ENCODE data around the gene PRR14. TPM values are rescaled to one million over a fixed set of nuclear protein-coding genes. Genes with fewer than 3 reads are reported as not detected.

The PRR14 gene
- total and polyA plus RNA-seq, 2 donors (not counting 1 experiment from before 2014, with no cell fraction given) = 2.5 to 6.6 TPM

DNA sequence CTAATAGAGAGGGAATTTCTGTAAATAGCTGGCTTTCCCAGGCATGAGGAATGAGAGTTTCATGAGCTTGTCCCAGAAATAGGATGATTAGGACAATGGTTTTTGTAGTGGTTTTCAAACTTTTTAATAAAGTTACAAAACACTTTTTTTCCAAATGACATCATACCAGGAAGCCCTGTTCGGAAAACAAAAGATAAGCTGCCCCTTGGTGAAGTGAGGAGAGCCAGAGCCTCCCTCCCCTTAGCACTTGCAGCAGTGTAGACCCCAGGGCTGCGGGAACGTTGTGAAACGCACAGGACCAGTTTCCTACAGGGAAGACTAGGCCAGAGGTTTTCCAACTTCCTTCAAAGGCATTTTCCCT is 15.1 kb downstream of the PRR14 start:
- TF ChIP-seq, protein P1, sequence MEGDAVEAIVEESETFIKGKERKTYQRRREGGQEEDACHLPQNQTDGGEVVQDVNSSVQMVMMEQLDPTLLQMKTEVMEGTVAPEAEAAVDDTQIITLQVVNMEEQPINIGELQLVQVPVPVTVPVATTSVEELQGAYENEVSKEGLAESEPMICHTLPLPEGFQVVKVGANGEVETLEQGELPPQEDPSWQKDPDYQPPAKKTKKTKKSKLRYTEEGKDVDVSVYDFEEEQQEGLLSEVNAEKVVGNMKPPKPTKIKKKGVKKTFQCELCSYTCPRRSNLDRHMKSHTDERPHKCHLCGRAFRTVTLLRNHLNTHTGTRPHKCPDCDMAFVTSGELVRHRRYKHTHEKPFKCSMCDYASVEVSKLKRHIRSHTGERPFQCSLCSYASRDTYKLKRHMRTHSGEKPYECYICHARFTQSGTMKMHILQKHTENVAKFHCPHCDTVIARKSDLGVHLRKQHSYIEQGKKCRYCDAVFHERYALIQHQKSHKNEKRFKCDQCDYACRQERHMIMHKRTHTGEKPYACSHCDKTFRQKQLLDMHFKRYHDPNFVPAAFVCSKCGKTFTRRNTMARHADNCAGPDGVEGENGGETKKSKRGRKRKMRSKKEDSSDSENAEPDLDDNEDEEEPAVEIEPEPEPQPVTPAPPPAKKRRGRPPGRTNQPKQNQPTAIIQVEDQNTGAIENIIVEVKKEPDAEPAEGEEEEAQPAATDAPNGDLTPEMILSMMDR (conservative IDR thresholded peaks at IDR 0.05 in 1 of 2, IDR thresholded peaks at IDR 0.05 in 1 of 2; ENCODE audit: low read depth in 1 of 2, low read length in 2 of 2) = no peak
- no peak for TF ChIP-seq EZH2 (IDR thresholded peaks at IDR 0.05; ENCODE audit: low read length, missing control alignments)
- no peaks in the 10 kb centered on the region for H3K27me3 ChIP-seq (ENCODE audit: control insufficient read depth, insufficient read depth, low read length)
- H3K4me1 ChIP-seq (ENCODE audit: control insufficient read depth, extremely low read depth, insufficient read depth, low read length) = peaks cover 6% of the 10 kb centered on the region
- H3K9ac ChIP-seq (ENCODE audit: insufficient read depth, low read length) = no peak overlapping the region
- H3K4me2 ChIP-seq (ENCODE audit: extremely low read depth, insufficient read depth, low read length) = no peak overlapping the region
- peaks cover 41% of the 10 kb centered on the region for H3K79me2 ChIP-seq (ENCODE audit: control insufficient read depth, insufficient read depth, low read length)
- H3K9me3 ChIP-seq (ENCODE audit: control insufficient read depth, insufficient read depth, low read depth, low read length) = no peaks in the 10 kb centered on the region
- H3K27ac ChIP-seq (ENCODE audit: insufficient read depth, low read length) = no peak overlapping the region
- no peak overlapping the region for H2AFZ ChIP-seq (ENCODE audit: low read length)
- H3K36me3 ChIP-seq (ENCODE audit: control insufficient read depth, insufficient read depth, low read length) = peaks cover 57% of the 10 kb centered on the region
- H4K20me1 ChIP-seq (ENCODE audit: control insufficient read depth, extremely low read depth, insufficient read depth, low read length) = no peaks in the 10 kb centered on the region
- H3K4me3 ChIP-seq (replicated peaks in 1 of 4; ENCODE audit: control extremely low read depth in 1 of 4, insufficient read depth in 1 of 4, low read depth in 3 of 4, low read length in 4 of 4) = no peak overlapping the region
- DNase-seq (ENCODE audit: low read depth in 2 of 2) = no peak

DNA sequence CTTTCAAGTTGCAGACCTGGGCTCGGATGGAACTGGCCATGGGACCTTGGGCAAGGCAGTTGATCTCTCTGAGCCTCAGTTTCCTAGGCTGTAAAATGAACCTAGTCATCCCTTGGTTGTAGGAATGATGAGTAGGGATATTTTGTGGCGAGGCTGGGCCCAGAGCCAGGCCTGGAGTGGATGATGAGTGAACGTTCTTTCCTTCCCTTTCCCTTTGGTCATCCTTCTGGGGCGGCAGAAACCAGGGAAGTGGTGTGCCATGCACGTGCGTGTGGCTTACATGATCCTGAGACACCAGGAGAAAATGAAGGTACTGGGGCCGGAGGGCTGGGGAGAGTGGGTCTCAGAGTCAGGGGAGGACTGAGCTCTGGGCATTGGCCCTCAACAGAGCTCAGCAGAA is 15.9 kb downstream of the PRR14 start:
- Histone ChIP-seq H3K36me3 (ENCODE audit: control insufficient read depth, insufficient read depth, low read length) (peaks cover 50% of the 10 kb centered on the region), H3K4me2 (ENCODE audit: extremely low read depth, insufficient read depth, low read length) (no peak overlapping the region), H3K79me2 (ENCODE audit: control insufficient read depth, insufficient read depth, low read length) (peaks cover 32% of the 10 kb centered on the region), H3K4me1 (ENCODE audit: control insufficient read depth, extremely low read depth, insufficient read depth, low read length) (no peaks in the 10 kb centered on the region), H3K9ac (ENCODE audit: insufficient read depth, low read length) (no peak overlapping the region), H2AFZ (ENCODE audit: low read length) (no peak overlapping the region), H3K27ac (ENCODE audit: insufficient read depth, low read length) (no peak overlapping the region), H3K9me3 (ENCODE audit: control insufficient read depth, insufficient read depth, low read depth, low read length) (no peaks in the 10 kb centered on the region), H4K20me1 (ENCODE audit: control insufficient read depth, extremely low read depth, insufficient read depth, low read length) (no peaks in the 10 kb centered on the region), H3K4me3 (replicated peaks in 1 of 4; ENCODE audit: control extremely low read depth in 1 of 4, insufficient read depth in 1 of 4, low read depth in 3 of 4, low read length in 4 of 4) (no peak overlapping the region), H3K27me3 (ENCODE audit: control insufficient read depth, insufficient read depth, low read length) (no peaks in the 10 kb centered on the region)
- DNase-seq (ENCODE audit: low read depth in 2 of 2) = peak in 1 of 2 donors; percentile 57
- TF ChIP-seq, protein P1 (conservative IDR thresholded peaks at IDR 0.05 in 1 of 2, IDR thresholded peaks at IDR 0.05 in 1 of 2; ENCODE audit: low read depth in 1 of 2, low read length in 2 of 2) = no peak
- no peak for TF ChIP-seq EZH2 (IDR thresholded peaks at IDR 0.05; ENCODE audit: low read length, missing control alignments)

DNA sequence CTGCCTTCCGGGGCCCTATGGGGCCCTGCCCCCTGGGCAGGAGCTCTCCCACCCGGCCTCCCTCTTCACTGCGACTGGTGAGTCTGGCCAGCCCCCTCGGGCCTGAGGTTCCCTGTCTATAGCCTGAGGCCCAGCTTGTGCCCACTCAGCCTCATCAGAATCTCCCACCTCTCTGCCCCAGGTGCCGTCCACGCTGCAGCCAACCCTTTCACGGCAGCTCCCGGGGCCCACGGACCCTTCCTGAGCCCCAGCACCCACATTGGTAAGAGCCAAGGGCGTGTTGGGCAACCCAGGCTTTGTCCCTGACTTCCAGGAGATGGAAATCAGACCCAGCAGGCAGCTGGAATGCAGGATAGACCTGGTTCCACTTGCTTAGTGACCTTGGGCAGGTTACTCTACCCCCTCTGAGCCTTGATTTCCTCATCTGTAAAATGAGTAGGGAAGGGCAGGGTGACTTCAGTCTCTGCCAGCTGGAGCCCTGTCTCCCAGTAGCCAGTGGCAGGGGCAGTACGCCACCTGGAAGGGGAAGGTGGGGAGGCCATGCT is 16.7 kb downstream of the PRR14 start:
- Histone ChIP-seq H3K4me3 (replicated peaks in 1 of 4; ENCODE audit: control extremely low read depth in 1 of 4, insufficient read depth in 1 of 4, low read depth in 3 of 4, low read length in 4 of 4) (no peak overlapping the region), H3K4me1 (ENCODE audit: control insufficient read depth, extremely low read depth, insufficient read depth, low read length) (no peaks in the 10 kb centered on the region), H3K36me3 (ENCODE audit: control insufficient read depth, insufficient read depth, low read length) (peaks cover 47% of the 10 kb centered on the region), H4K20me1 (ENCODE audit: control insufficient read depth, extremely low read depth, insufficient read depth, low read length) (no peaks in the 10 kb centered on the region), H2AFZ (ENCODE audit: low read length) (no peak overlapping the region), H3K27ac (ENCODE audit: insufficient read depth, low read length) (no peak overlapping the region), H3K9ac (ENCODE audit: insufficient read depth, low read length) (no peak overlapping the region), H3K4me2 (ENCODE audit: extremely low read depth, insufficient read depth, low read length) (no peak overlapping the region), H3K27me3 (ENCODE audit: control insufficient read depth, insufficient read depth, low read length) (no peaks in the 10 kb centered on the region), H3K79me2 (ENCODE audit: control insufficient read depth, insufficient read depth, low read length) (peaks cover 24% of the 10 kb centered on the region), H3K9me3 (ENCODE audit: control insufficient read depth, insufficient read depth, low read depth, low read length) (no peaks in the 10 kb centered on the region)
- DNase-seq (ENCODE audit: low read depth in 2 of 2) = no peak
- TF ChIP-seq, protein P1 (conservative IDR thresholded peaks at IDR 0.05 in 1 of 2, IDR thresholded peaks at IDR 0.05 in 1 of 2; ENCODE audit: low read depth in 1 of 2, low read length in 2 of 2) = no peak
- no peak for TF ChIP-seq EZH2 (IDR thresholded peaks at IDR 0.05; ENCODE audit: low read length, missing control alignments)

Measured in fibroblast of lung (primary cell).